Activated naive CD4-positive, alpha-beta T cell (primary cell): Measurements from ENCODE around the gene CPT1B.
A peak's percentile ranks its signal among the peaks of the same experiment; 100 is the strongest.
"Not testable (repeated sequence)": the region's sequence is repeated elsewhere in the genome, so short reads cannot be mapped to it uniquely, and the experiment has no call there.

Experiments
- DNase-seq, 4 experiments: peaks; one replicate each; lab custom pipeline; 2025; lab: John Stamatoyannopoulos, UW

Gene CPT1B

GRCh38 chr22:50609599-50609998 lies 31.4 kb upstream of the CPT1B start:
- DNase-seq: no peak

DNA sequence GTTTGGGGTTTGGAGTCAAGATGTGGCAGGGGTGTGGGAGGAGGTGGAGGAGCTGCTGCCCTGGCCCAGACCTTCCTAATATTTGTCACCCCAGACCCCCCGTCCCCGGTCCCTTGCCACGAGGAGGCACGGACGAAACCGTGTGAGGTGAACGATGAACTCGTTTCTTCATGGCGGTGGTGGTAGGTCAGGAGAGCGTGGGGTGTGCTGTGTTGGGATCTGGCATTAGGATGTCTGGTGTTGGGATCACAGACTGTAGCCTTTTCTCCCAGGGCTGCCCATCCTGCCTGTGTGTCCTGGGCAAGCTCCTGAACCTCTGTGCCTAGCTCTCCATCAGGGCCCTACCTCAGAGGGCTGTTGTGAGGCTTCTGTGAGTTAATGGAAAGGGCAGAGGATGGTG lies 30.8 kb upstream of the CPT1B start:
- no peak for DNase-seq

DNA sequence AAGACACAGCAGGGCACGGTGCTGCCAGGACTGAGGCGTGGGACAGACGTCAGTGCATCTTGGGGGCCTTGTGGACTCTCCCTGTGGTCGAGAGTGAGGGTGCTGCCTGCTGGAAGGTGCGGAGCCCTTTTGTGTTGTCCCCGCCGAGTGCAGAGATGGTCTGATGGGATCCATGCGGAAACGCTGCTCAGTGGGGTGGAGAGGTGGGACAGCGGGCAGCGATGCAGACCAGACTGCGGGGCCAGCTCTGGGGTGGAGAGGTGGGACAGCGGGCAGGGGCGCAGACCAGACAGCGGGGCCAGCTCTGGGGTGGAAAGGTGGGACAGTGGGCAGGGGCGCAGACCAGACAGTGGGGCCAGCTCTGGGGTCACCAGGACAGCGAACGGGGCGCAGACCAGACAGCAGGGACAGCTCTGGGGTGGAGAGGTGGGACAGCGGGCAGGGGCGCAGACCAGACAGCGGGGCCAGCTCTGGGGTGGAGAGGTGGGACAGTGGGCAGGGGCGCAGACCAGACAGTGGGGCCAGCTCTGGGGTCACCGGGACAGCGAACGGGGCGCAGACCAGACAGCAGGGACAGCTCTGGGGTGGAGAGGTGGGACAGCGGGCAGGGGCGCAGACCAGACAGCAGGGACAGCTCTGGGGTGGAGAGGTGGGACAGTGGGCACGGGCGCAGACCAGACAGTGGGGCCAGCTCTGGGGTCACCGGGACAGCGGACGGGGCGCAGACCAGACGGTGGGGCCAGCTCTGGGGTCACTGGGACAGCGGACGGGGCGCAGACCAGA lies 30.0 kb upstream of the CPT1B start:
- not testable (repeated sequence) for DNase-seq

GRCh38 chr22:50607659-50608020 lies 29.4 kb upstream of the CPT1B start:
- no peak for DNase-seq

GRCh38 chr22:50606946-50607658 lies 28.9 kb upstream of the CPT1B start:
- no peak for DNase-seq

GRCh38 chr22:50606165-50606945 lies 28.1 kb upstream of the CPT1B start:
- DNase-seq: no peak

DNA sequence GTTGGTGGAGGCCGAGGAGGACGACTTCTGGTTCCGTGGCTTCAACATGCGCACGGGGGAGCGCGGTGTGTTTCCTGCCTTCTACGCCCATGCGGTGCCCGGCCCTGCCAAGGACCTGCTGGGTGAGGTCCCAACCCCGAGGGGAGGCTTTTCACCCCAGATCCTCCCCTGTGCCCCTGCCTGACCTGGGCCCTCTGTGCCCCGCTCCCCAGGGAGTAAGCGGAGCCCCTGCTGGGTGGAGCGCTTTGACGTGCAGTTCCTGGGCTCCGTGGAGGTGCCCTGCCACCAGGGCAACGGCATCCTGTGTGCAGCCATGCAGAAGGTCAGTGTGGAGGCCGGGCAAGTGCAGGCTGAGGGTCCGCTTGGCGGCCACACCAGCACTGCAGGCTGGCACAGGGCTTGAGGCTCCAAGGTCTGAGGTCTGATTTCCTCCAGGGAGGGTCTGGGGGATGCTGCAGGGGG lies 27.4 kb upstream of the CPT1B start:
- DNase-seq: no peak

DNA sequence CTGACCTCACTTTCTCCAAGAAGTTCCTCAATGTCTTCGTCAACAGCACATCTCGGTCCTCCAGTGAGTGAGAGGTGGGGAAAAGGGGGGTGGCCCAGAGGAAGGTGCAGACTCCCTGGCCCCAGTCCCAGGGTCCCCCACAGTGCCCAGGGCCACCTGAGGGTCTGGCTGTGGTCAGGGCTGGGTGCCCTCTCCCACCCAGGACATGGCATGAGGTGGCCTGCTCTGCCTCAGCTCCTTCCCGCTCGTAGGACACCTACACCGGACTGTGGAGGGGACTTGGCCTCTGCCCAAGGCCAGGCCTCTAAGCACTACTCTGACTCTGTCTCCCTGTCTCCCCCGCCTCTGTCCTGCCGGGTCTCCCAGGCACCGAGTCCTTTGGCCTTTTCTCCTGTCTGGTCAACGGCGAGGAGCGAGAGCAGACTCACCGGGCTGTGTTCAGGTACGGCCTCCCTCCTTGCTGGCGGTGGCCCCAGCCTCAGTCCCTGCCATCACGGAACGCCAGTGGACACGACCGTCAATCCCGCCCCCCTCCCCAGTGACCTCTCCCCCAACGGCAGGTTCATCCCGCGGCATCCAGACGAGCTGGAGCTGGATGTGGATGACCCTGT lies 26.9 kb upstream of the CPT1B start:
- no peak for DNase-seq

DNA sequence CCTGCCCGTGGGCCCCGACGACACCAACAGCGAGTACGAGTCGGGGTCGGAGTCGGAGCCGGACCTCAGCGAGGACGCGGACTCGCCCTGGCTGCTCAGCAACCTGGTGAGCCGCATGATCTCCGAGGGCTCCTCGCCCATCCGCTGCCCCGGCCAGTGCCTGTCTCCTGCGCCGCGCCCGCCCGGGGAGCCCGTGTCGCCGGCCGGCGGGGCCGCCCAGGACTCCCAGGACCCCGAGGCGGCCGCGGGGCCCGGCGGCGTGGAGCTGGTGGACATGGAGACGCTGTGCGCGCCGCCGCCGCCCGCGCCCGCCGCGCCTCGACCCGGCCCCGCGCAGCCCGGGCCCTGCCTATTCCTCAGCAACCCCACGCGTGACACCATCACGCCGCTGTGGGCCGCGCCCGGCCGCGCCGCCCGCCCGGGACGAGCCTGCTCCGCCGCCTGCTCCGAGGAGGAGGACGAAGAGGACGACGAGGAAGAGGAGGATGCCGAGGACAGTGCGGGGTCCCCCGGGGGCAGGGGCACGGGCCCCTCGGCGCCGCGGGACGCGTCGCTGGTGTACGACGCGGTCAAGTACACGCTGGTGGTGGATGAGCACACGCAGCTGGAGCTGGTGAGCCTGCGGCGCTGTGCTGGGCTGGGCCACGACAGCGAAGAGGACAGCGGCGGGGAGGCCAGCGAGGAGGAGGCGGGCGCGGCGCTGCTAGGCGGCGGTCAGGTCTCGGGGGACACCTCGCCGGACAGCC lies 26.2 kb upstream of the CPT1B start:
- no peak for DNase-seq

- DNase-seq: no peak
These were observed 25.5 kb upstream of the CPT1B start for GRCh38 chr22:50603511-50604255.

- DNase-seq: no peak
These were observed 24.1 kb upstream of the CPT1B start for GRCh38 chr22:50602338-50602700.

DNA sequence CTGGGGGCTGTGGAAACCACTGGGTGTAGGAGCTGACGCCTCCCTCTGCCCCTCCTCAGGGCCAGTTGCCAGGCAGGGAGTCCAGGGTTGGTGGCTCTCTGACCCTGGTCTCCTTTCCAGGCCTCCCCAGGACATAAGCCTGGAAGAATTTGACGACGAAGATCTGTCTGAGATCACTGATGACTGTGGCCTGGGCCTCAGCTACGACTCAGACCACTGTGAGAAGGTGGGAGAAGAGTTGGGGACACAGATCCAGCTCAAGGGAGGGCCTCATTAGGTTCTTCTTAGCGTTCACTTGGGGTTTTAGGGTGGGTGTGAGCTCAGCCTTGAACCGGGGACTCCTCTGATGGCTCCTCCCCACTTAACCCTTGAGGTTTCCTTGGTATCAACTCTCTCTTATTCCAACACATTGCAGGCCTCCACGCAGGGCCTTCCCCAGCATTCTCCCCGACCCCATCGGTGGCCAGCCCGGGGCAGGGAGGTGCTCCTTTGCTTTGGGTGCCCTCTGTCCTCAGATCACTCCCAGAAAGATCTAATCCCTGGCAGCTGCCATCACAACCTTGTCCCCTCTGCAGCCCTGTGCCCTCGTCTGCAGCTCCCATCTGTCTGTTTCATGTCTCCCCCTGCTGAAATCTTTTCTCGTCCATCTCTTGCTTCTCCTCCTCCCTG lies 23.6 kb upstream of the CPT1B start:
- DNase-seq: no peak

DNA sequence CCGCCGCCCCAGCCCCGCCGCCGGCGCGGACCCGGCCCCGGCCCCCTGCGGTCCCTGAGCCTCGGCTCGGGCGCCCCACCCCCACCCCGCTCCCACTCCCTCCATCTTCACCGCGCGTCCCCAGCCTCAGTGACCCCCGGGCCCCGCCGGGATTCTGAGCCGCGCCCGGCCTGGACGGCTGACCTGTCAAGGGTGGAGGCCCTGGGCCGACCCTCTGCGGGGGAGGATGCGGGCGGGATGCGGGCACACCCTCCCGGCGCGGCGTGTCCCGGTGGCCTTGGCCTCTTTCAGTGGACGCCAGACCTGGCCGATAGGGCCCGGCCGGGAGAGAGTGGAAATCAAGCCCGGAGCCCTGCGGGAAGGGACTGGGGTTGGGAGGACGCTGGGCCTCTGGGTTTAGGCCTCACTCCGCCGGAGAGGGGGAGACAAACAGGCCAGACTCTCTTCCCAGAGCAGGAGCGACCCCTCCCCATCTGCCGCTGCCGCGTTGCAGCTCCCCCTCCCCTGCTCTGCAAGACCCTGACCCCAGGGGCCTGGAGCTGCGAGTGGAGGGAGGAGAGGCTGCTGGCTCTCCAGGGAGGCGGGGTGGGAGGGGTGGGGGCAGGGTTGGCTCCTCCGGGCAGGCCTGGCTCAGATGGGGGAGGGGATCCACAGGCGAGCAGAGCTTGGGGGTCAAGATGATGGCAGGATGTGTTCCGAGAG lies 22.9 kb upstream of the CPT1B start:
- no peak for DNase-seq

DNA sequence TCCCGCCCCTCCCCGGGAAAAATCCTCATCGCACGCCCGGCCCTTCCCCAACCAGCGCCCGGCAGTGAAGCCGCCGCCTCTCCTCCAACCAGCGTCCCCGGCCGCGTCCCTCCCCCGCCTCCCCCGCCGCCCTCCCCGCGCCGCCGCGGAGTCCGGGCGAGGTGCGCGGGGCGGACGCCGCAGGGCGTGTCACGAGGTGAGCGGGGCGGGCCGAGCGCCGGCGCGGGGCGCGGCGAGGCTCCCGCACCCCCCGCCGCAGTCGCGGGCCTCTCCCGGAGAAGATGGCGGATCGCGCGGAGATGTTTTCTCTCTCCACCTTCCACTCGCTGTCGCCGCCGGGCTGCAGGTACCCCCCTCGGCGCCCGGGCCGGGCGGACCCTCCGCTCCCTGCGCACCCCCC lies 22.3 kb upstream of the CPT1B start, which contains the start of gene MAPK8IP2:
Gene MAPK8IP2 (plus strand): TSS at position 256 of the 400 bp plus-strand sequence. CDS start 26 bp downstream, at position 282.
- no peak for DNase-seq

GRCh38 chr22:50599816-50600455 lies 21.7 kb upstream of the CPT1B start:
- peak in 3 of 4 experiments; percentile 13 to 63 (median 44) for DNase-seq

- no peak for DNase-seq
These were observed 18.9 kb upstream of the CPT1B start for GRCh38 chr22:50597097-50597496.

GRCh38 chr22:50595189-50595588 lies 17.0 kb upstream of the CPT1B start:
- no peak for DNase-seq

- DNase-seq: no peak
These were observed 9.2 kb upstream of the CPT1B start for GRCh38 chr22:50587407-50587806.

- no peak for DNase-seq
These were observed 8.2 kb upstream of the CPT1B start for GRCh38 chr22:50586416-50586815.
